ENCODE measurements around the gene OIP5. TPM values are rescaled to one million over a fixed set of nuclear protein-coding genes. Genes with fewer than 3 reads are reported as not detected.

OIP5 gene
- total and polyA plus RNA-seq, 2 donors (not counting 1 experiment from before 2014, with no cell fraction given), result 0.84 to 1.3 TPM

- H3K36me3 ChIP-seq (replicated peaks in 1 of 2; ENCODE audit: control extremely low read depth in 1 of 2, control insufficient read depth in 1 of 2, extremely low read depth in 1 of 2, insufficient read depth in 2 of 2, low read length in 1 of 2), result peaks cover 1 to 7% of the 10 kb centered on the region in 2 experiments
- Mint-ChIP-seq H3K27ac (no peak overlapping the region), H3K9me3 (ENCODE audit: insufficient read depth) (no peaks in the 10 kb centered on the region), H3K4me3 (no peak overlapping the region), H3K27me3 (no peaks in the 10 kb centered on the region), H3K4me1 (no peaks in the 10 kb centered on the region)
- no peak for DNase-seq
- H3K27ac ChIP-seq (ENCODE audit: low read length in 2 of 2), result no peak overlapping the region
- H3K9ac ChIP-seq (ENCODE audit: low read length), result no peak overlapping the region
- H3K4me2 ChIP-seq (replicated peaks; ENCODE audit: low read depth, low read length, poor library complexity, severe bottlenecking), result no peak overlapping the region
- CTCF ChIA-PET, result interaction anchor here (0.7 kb wide), 1 partner anchor 11 kb away, joined by 4 read pairs; no protein-coding TSS in a partner anchor
- no peak overlapping the region for H2AFZ ChIP-seq (ENCODE audit: insufficient read depth, low read depth, low read length, poor library complexity, severe bottlenecking)
- no peaks in the 10 kb centered on the region for H3K4me1 ChIP-seq (ENCODE audit: control insufficient read depth in 2 of 2, insufficient read depth in 2 of 2, low read length in 2 of 2)
- H3K79me2 ChIP-seq (ENCODE audit: control insufficient read depth, insufficient read depth, low read length), result peaks cover 11% of the 10 kb centered on the region
- H3K27me3 ChIP-seq (replicated peaks in 1 of 4; ENCODE audit: control extremely low read depth in 1 of 4, control insufficient read depth in 3 of 4, insufficient read depth in 4 of 4, low read length in 3 of 4), result no peaks in the 10 kb centered on the region
- POLR2A ChIA-PET, result no interaction called here
- TF ChIP-seq, protein P1, sequence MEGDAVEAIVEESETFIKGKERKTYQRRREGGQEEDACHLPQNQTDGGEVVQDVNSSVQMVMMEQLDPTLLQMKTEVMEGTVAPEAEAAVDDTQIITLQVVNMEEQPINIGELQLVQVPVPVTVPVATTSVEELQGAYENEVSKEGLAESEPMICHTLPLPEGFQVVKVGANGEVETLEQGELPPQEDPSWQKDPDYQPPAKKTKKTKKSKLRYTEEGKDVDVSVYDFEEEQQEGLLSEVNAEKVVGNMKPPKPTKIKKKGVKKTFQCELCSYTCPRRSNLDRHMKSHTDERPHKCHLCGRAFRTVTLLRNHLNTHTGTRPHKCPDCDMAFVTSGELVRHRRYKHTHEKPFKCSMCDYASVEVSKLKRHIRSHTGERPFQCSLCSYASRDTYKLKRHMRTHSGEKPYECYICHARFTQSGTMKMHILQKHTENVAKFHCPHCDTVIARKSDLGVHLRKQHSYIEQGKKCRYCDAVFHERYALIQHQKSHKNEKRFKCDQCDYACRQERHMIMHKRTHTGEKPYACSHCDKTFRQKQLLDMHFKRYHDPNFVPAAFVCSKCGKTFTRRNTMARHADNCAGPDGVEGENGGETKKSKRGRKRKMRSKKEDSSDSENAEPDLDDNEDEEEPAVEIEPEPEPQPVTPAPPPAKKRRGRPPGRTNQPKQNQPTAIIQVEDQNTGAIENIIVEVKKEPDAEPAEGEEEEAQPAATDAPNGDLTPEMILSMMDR (IDR thresholded peaks at IDR 0.05), result no peak
- no peak for TF ChIP-seq EZH2 (IDR thresholded peaks at IDR 0.05; ENCODE audit: borderline replicate concordance, insufficient read depth, low read depth, low read length, poor library complexity, severe bottlenecking)
- ATAC-seq (ENCODE audit: low read depth), result no peak
- no peak overlapping the region for H3K4me3 ChIP-seq (ENCODE audit: control extremely low read depth in 1 of 5, extremely low read depth in 1 of 5, insufficient read depth in 1 of 5, low read depth in 2 of 5, low read length in 4 of 5)
- H3K9me3 ChIP-seq (ENCODE audit: control extremely low read depth in 1 of 3, control insufficient read depth in 2 of 3, insufficient read depth in 1 of 3, low read length in 2 of 3), result no peaks in the 10 kb centered on the region
- H4K20me1 ChIP-seq (ENCODE audit: control insufficient read depth, insufficient read depth, low read length, poor library complexity, severe bottlenecking), result no peaks in the 10 kb centered on the region
- 93% methylated on average over 3 of the region's 5 CpGs for WGBS (ENCODE audit: insufficient coverage)
- intact Hi-C loops (cut with micrococcal nuclease), result no loop called here
Measured at GRCh38 chr15:41347236-41347635, 14.8 kb upstream of the OIP5 start.

DNA sequence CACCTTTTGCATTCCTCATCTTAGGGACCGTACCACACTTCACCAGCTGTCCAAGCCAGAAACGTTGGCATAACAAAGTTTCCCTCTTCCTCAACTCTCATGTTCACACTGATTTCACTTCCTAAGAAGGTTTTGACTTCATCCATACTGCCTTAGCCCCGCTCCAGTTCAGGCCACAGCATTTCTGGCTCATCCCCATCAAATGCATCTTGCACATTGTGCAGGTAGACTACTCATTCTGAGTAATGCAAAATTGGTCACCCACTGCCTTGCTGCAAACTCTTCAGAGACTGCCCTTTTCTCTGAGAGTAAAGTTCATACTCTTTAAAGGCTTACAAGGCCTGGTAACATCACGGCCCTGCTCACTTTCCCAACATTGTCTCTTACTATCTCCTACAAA, 9.1 kb upstream of the OIP5 start:
- Histone ChIP-seq H3K9ac (ENCODE audit: low read length) (no peak overlapping the region), H3K36me3 (replicated peaks in 1 of 2; ENCODE audit: control extremely low read depth in 1 of 2, control insufficient read depth in 1 of 2, extremely low read depth in 1 of 2, insufficient read depth in 2 of 2, low read length in 1 of 2) (no peaks in the 10 kb centered on the region), H3K27me3 (replicated peaks in 1 of 4; ENCODE audit: control extremely low read depth in 1 of 4, control insufficient read depth in 3 of 4, insufficient read depth in 4 of 4, low read length in 3 of 4) (no peaks in the 10 kb centered on the region), H3K79me2 (ENCODE audit: control insufficient read depth, insufficient read depth, low read length) (peaks cover 63% of the 10 kb centered on the region), H3K27ac (ENCODE audit: low read length in 2 of 2) (no peak overlapping the region), H4K20me1 (ENCODE audit: control insufficient read depth, insufficient read depth, low read length, poor library complexity, severe bottlenecking) (no peaks in the 10 kb centered on the region), H3K9me3 (ENCODE audit: control extremely low read depth in 1 of 3, control insufficient read depth in 2 of 3, insufficient read depth in 1 of 3, low read length in 2 of 3) (no peaks in the 10 kb centered on the region), H2AFZ (ENCODE audit: insufficient read depth, low read depth, low read length, poor library complexity, severe bottlenecking) (no peak overlapping the region), H3K4me2 (replicated peaks; ENCODE audit: low read depth, low read length, poor library complexity, severe bottlenecking) (no peak overlapping the region), H3K4me3 (ENCODE audit: control extremely low read depth in 1 of 5, extremely low read depth in 1 of 5, insufficient read depth in 1 of 5, low read depth in 2 of 5, low read length in 4 of 5) (no peak overlapping the region), H3K4me1 (ENCODE audit: control insufficient read depth in 2 of 2, insufficient read depth in 2 of 2, low read length in 2 of 2) (no peaks in the 10 kb centered on the region)
- Mint-ChIP-seq H3K4me1 (peaks cover 2% of the 10 kb centered on the region), H3K27ac (no peak overlapping the region), H3K4me3 (no peak overlapping the region), H3K9me3 (ENCODE audit: insufficient read depth) (no peaks in the 10 kb centered on the region), H3K27me3 (no peaks in the 10 kb centered on the region)
- intact Hi-C loops (cut with micrococcal nuclease), result no loop called here
- ChIA-PET CTCF (no interaction called here), POLR2A (no interaction called here)
- 83% methylated on average over 4 of the region's 4 CpGs for WGBS (ENCODE audit: insufficient coverage)
- DNase-seq (no peak), ATAC-seq (ENCODE audit: low read depth) (no peak)
- TF ChIP-seq, protein P1 (IDR thresholded peaks at IDR 0.05), result no peak
- no peak for TF ChIP-seq EZH2 (IDR thresholded peaks at IDR 0.05; ENCODE audit: borderline replicate concordance, insufficient read depth, low read depth, low read length, poor library complexity, severe bottlenecking)

All from B cell (primary cell).